Natural killer cell treated with Interleukin-12 subunit alpha and Interleukin-12 subunit beta and Interleukin-15 and Interleukin-18, amount 100 ng/mL, for 72 hours (primary cell): Measurements from ENCODE around the gene NIP7. TPM values are rescaled to one million over a fixed set of nuclear protein-coding genes. Genes with fewer than 3 reads are reported as not detected.
"Not testable (repeated sequence)": the region's sequence is repeated elsewhere in the genome, so short reads cannot be mapped to it uniquely, and the experiment has no call there.

Source experiments
- ATAC-seq, 2 donors: fragments of 150-1000 bp; cut with Tn5 transposase in 1 of 2; sonication (Bioruptor Pico), chemical (Tn5 transposase) in 1 of 2; 2 replicates each; pipeline ENCODE4 v1.10.0; 2021
- DNase-seq: peaks from one replicate; pipeline ENCODE4 v3.0.0; 2022; ENCODE audit warnings: low spot score
- H3K27ac Mint-ChIP-seq, 2 donors: 1 replicate in 1 of 2; 2 replicates in 1 of 2; pipeline ENCODE4 v1.8.0; 2022; ENCODE audit warnings: mixed read lengths in 2 of 2, mild to moderate bottlenecking in 1 of 2, moderate library complexity in 1 of 2
- H3K27me3 Mint-ChIP-seq, 2 donors: 1 replicate in 1 of 2; 2 replicates in 1 of 2; pipeline ENCODE4 v1.8.0; 2022; ENCODE audit warnings: mixed read lengths in 2 of 2
- H3K36me3 Mint-ChIP-seq: one replicate; pipeline ENCODE4 v1.8.0; 2022; ENCODE audit warnings: mixed read lengths
- H3K4me1 Mint-ChIP-seq, 2 donors: 1 replicate in 1 of 2; 2 replicates in 1 of 2; pipeline ENCODE4 v1.8.0; 2022; ENCODE audit warnings: low read depth in 2 of 2, mixed read lengths in 2 of 2, mild to moderate bottlenecking in 1 of 2
- H3K4me3 Mint-ChIP-seq: one replicate; pipeline ENCODE4 v1.8.0; 2022; ENCODE audit warnings: mixed read lengths
- H3K9me3 Mint-ChIP-seq: 2 replicates; pipeline ENCODE4 v1.8.0; 2022; ENCODE audit warnings: mixed read lengths
- total RNA-seq, 2 donors: library from RNA; stranded (reverse); gene quantifications; one replicate each; pipeline ENCODE4 v1.2.3, GENCODE V29; 2022

NIP7 gene
- 10 to 100 TPM; 52.3 to 82.8 TPM for total RNA-seq

- peak; percentile 94 for DNase-seq
- Mint-ChIP-seq H3K27ac (peak within 1 kb of the TSS; percentile 86 to 98), H3K4me3 (peak within 1 kb of the TSS; percentile 96), H3K36me3 (peaks cover 37% of the 10 kb centered on the region), H3K9me3 (no peaks in the 10 kb centered on the region), H3K4me1 (peaks cover 38 to 39% of the 10 kb centered on the region in 2 donors), H3K27me3 (no peaks in the 10 kb centered on the region)
- peak; percentile 96 to 97 for ATAC-seq
Measured at GRCh38 chr16:69339289-69340094, at the start of gene NIP7, which contains the start of gene COG8. Gene NIP7 (plus strand): TSS chr16:69339772. CDS start chr16:69339830, 58 bp downstream. Gene COG8 (minus strand): TSS chr16:69339564. CDS start chr16:69339552, 12 bp downstream.

GRCh38 chr16:69291657-69292056 is 47.9 kb upstream of the NIP7 start:
- H3K27me3 Mint-ChIP-seq, H3K36me3 Mint-ChIP-seq, DNase-seq, H3K9me3 Mint-ChIP-seq, ATAC-seq, H3K4me1 Mint-ChIP-seq, H3K4me3 Mint-ChIP-seq, H3K27ac Mint-ChIP-seq: not testable (repeated sequence)

- Mint-ChIP-seq H3K9me3 (no peaks in the 10 kb centered on the region), H3K4me3 (no peak overlapping the region), H3K27ac (peak overlapping the region in 1 of 2 donors; percentile 5), H3K27me3 (no peaks in the 10 kb centered on the region), H3K4me1 (peaks cover 0 to 3% of the 10 kb centered on the region in 2 donors), H3K36me3 (no peaks in the 10 kb centered on the region)
- no peak for DNase-seq
- no peak for ATAC-seq
Measured at GRCh38 chr16:69293401-69293800, 46.2 kb upstream of the NIP7 start.

GRCh38 chr16:69294051-69294450 is 45.5 kb upstream of the NIP7 start:
- Mint-ChIP-seq H3K9me3 (no peaks in the 10 kb centered on the region), H3K27ac (no peak overlapping the region), H3K27me3 (no peaks in the 10 kb centered on the region), H3K4me1 (peaks cover 0 to 7% of the 10 kb centered on the region in 2 donors), H3K4me3 (no peak overlapping the region), H3K36me3 (no peaks in the 10 kb centered on the region)
- ATAC-seq (no peak), DNase-seq (no peak)

GRCh38 chr16:69296771-69297170 is 42.8 kb upstream of the NIP7 start:
- not testable (repeated sequence) for H3K27ac Mint-ChIP-seq, H3K4me3 Mint-ChIP-seq, ATAC-seq, H3K9me3 Mint-ChIP-seq, DNase-seq, H3K4me1 Mint-ChIP-seq, H3K27me3 Mint-ChIP-seq
- peaks cover 11% of the 10 kb centered on the region for H3K36me3 Mint-ChIP-seq

GRCh38 chr16:69298261-69298660 is 41.3 kb upstream of the NIP7 start:
- peaks cover 11% of the 10 kb centered on the region for H3K36me3 Mint-ChIP-seq
- ATAC-seq: no peak
- H3K27me3 Mint-ChIP-seq: no peaks in the 10 kb centered on the region

GRCh38 chr16:69301187-69301586 is 38.4 kb upstream of the NIP7 start:
- Mint-ChIP-seq H3K36me3 (peaks cover 11% of the 10 kb centered on the region), H3K4me3 (no peak overlapping the region), H3K9me3 (no peaks in the 10 kb centered on the region), H3K27me3 (no peaks in the 10 kb centered on the region), H3K4me1 (peaks cover 0 to 7% of the 10 kb centered on the region in 2 donors), H3K27ac (no peak overlapping the region)
- no peak for ATAC-seq
- no peak for DNase-seq

More at GRCh38 chr16:69298261-69298660, 41.3 kb upstream of the NIP7 start:
- Mint-ChIP-seq H3K9me3 (no peaks in the 10 kb centered on the region), H3K4me1 (peaks cover 0 to 7% of the 10 kb centered on the region in 2 donors), H3K27ac (peak overlapping the region in 1 of 2 donors; percentile 47), H3K4me3 (no peak overlapping the region)
- DNase-seq: no peak

- Mint-ChIP-seq H3K9me3 (no peaks in the 10 kb centered on the region), H3K4me1 (peaks cover 0 to 7% of the 10 kb centered on the region in 2 donors), H3K27me3 (no peaks in the 10 kb centered on the region), H3K4me3 (no peak overlapping the region), H3K36me3 (peaks cover 11% of the 10 kb centered on the region), H3K27ac (no peak overlapping the region)
- DNase-seq (no peak), ATAC-seq (no peak)
Measured at GRCh38 chr16:69301861-69302260, 37.7 kb upstream of the NIP7 start.

- ATAC-seq (no peak), DNase-seq (no peak)
- Mint-ChIP-seq H3K4me3 (no peak overlapping the region), H3K27me3 (no peaks in the 10 kb centered on the region), H3K36me3 (peaks cover 11% of the 10 kb centered on the region), H3K9me3 (no peaks in the 10 kb centered on the region), H3K4me1 (peaks cover 0 to 7% of the 10 kb centered on the region in 2 donors), H3K27ac (no peak overlapping the region)
Measured at GRCh38 chr16:69302301-69302700, 37.3 kb upstream of the NIP7 start.

GRCh38 chr16:69306031-69306430 is 33.5 kb upstream of the NIP7 start:
- DNase-seq: no peak
- no peak overlapping the region for H3K4me3 Mint-ChIP-seq

GRCh38 chr16:69307091-69307490 is 32.5 kb upstream of the NIP7 start:
- H3K36me3 Mint-ChIP-seq: peaks cover 3% of the 10 kb centered on the region
- H3K27me3 Mint-ChIP-seq: no peaks in the 10 kb centered on the region
- H3K9me3 Mint-ChIP-seq: no peaks in the 10 kb centered on the region
- no peak for DNase-seq
- no peak for ATAC-seq
- H3K27ac Mint-ChIP-seq: no peak overlapping the region
- peaks cover 3 to 7% of the 10 kb centered on the region in 2 donors for H3K4me1 Mint-ChIP-seq
- H3K4me3 Mint-ChIP-seq: no peak overlapping the region

More at GRCh38 chr16:69306031-69306430, 33.5 kb upstream of the NIP7 start:
- no peaks in the 10 kb centered on the region for H3K27me3 Mint-ChIP-seq
- no peak overlapping the region for H3K27ac Mint-ChIP-seq
- peaks cover 0 to 4% of the 10 kb centered on the region in 2 donors for H3K4me1 Mint-ChIP-seq
- ATAC-seq: no peak
- no peaks in the 10 kb centered on the region for H3K9me3 Mint-ChIP-seq
- H3K36me3 Mint-ChIP-seq: peaks cover 4% of the 10 kb centered on the region

- DNase-seq: no peak
- no peak overlapping the region for H3K4me3 Mint-ChIP-seq
- no peak overlapping the region for H3K27ac Mint-ChIP-seq
- ATAC-seq: no peak
- no peaks in the 10 kb centered on the region for H3K27me3 Mint-ChIP-seq
- no peaks in the 10 kb centered on the region for H3K9me3 Mint-ChIP-seq
- peaks cover 4% of the 10 kb centered on the region for H3K36me3 Mint-ChIP-seq
- H3K4me1 Mint-ChIP-seq: peaks cover 6 to 9% of the 10 kb centered on the region in 2 donors
Measured at GRCh38 chr16:69307856-69308255, 31.7 kb upstream of the NIP7 start.

GRCh38 chr16:69309316-69309715 is 30.3 kb upstream of the NIP7 start:
- H3K4me3 Mint-ChIP-seq: peak overlapping the region; percentile 6

More at GRCh38 chr16:69309316-69309715, 30.3 kb upstream of the NIP7 start:
- Mint-ChIP-seq H3K27ac (no peak overlapping the region), H3K27me3 (no peaks in the 10 kb centered on the region), H3K36me3 (peaks cover 4% of the 10 kb centered on the region), H3K4me1 (peaks cover 18 to 20% of the 10 kb centered on the region in 2 donors), H3K9me3 (no peaks in the 10 kb centered on the region)
- DNase-seq (no peak), ATAC-seq (no peak)
